ENCODE data around the gene MPC2. TPM values are rescaled to one million over a fixed set of nuclear protein-coding genes. Genes with fewer than 3 reads are reported as not detected.

The MPC2 gene
- total and polyA plus RNA-seq, 12 donors: 50.0 to 186 (median 111) TPM

DNA sequence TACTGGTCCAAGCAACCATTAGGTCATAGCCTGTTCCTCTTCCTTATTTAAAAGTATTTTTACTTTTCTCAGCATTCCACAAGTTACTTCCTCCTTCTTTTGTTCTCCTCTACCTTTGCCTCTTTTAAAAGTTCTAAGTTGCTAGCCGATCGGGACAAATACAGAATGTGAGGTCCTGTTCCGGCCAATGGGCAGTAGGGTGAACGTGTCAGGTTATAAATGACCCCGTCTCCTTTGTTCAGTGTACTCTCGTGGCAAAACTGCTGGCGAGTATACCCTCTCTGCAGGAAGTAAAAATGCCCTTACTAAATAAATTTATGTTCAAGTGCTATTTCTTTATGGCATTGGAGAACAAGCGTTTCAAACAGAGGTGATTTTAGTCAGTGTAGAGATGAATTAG, 25.5 kb downstream of the MPC2 start:
- Histone ChIP-seq H3K36me3 (replicated peaks in 1 of 2) (no peaks in the 10 kb centered on the region), H3K4me1 (replicated peaks in 1 of 2) (no peaks in the 10 kb centered on the region), H3K4me3 (no peak overlapping the region), H3K27ac (no peak overlapping the region), H3K27me3 (no peaks in the 10 kb centered on the region), H3K9me3 (replicated peaks in 1 of 3) (no peaks in the 10 kb centered on the region)
- no peak for DNase-seq
- intact Hi-C loops (cut with DNase I): no loop called here
- 74 to 82% (median 75%) methylated on average over 8 of the region's 8 CpGs for WGBS, 4 donors
- TF ChIP-seq, protein P1, sequence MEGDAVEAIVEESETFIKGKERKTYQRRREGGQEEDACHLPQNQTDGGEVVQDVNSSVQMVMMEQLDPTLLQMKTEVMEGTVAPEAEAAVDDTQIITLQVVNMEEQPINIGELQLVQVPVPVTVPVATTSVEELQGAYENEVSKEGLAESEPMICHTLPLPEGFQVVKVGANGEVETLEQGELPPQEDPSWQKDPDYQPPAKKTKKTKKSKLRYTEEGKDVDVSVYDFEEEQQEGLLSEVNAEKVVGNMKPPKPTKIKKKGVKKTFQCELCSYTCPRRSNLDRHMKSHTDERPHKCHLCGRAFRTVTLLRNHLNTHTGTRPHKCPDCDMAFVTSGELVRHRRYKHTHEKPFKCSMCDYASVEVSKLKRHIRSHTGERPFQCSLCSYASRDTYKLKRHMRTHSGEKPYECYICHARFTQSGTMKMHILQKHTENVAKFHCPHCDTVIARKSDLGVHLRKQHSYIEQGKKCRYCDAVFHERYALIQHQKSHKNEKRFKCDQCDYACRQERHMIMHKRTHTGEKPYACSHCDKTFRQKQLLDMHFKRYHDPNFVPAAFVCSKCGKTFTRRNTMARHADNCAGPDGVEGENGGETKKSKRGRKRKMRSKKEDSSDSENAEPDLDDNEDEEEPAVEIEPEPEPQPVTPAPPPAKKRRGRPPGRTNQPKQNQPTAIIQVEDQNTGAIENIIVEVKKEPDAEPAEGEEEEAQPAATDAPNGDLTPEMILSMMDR (IDR thresholded peaks at IDR 0.05): no peak
- no peak for TF ChIP-seq POLR2A (IDR thresholded peaks at IDR 0.05)

DNA sequence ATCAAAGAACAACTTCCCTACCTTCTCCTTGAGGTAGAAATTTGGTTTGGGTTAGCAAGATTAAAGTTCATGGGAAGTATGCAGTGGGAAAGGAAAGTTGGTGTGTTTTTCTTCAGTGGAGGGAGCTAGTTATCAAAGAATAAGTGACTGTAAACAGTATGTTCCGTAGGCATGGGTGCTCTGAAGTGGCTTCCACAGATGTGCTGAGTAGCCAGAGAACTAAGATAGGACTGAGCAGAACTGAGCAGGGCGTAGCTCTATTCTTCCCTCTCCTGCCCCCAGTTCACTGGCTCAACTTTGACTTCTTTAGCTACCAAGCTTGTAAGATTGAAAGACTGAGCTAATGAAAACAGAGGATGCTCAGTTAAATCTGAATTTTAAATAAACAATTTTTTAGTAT, 26.3 kb downstream of the MPC2 start:
- WGBS, 4 donors: 81 to 88% (median 87%) methylated on average over 2 of the region's 2 CpGs
- Histone ChIP-seq H3K4me1 (replicated peaks in 1 of 2) (no peaks in the 10 kb centered on the region), H3K9me3 (replicated peaks in 1 of 3) (no peaks in the 10 kb centered on the region), H3K27me3 (no peaks in the 10 kb centered on the region), H3K4me3 (no peak overlapping the region), H3K27ac (no peak overlapping the region), H3K36me3 (replicated peaks in 1 of 2) (no peaks in the 10 kb centered on the region)
- DNase-seq: no peak
- intact Hi-C loops (cut with DNase I): no loop called here
- no peak for TF ChIP-seq POLR2A (IDR thresholded peaks at IDR 0.05)
- TF ChIP-seq, protein P1 (IDR thresholded peaks at IDR 0.05): no peak

DNA sequence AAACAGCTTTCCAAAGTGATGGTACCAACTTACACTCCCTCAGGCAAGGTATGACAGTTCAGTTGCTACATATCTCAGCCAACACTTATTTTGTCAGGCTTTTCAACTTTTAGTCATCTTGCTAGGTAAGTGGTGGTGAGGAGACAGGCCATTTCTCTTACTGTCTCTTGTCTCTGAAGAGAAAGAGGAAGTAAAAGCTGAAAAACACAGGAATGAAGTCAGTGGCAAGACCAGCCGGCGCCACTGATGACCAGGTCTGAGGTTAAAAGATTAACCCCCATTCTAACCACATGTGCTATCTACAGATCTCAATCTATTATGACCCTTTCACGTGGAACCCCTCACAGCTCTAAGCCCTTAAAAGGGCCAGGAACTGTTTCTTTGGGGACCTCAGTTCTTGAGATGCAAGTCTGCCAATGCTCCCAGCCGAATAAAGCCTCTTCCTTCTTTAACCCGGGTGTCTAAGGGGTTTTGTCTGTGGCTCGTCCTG, 27.1 kb downstream of the MPC2 start:
- Histone ChIP-seq H3K4me3 (no peak overlapping the region), H3K27ac (no peak overlapping the region), H3K27me3 (no peaks in the 10 kb centered on the region), H3K9me3 (replicated peaks in 1 of 3) (no peaks in the 10 kb centered on the region), H3K36me3 (replicated peaks in 1 of 2) (no peaks in the 10 kb centered on the region), H3K4me1 (replicated peaks in 1 of 2) (no peaks in the 10 kb centered on the region)
- 85 to 91% (median 86%) methylated on average over 6 of the region's 6 CpGs for WGBS, 4 donors
- TF ChIP-seq POLR2A (IDR thresholded peaks at IDR 0.05): no peak
- TF ChIP-seq, protein P1 (IDR thresholded peaks at IDR 0.05): no peak
- intact Hi-C loops (cut with DNase I): no loop called here
- DNase-seq: no peak

DNA sequence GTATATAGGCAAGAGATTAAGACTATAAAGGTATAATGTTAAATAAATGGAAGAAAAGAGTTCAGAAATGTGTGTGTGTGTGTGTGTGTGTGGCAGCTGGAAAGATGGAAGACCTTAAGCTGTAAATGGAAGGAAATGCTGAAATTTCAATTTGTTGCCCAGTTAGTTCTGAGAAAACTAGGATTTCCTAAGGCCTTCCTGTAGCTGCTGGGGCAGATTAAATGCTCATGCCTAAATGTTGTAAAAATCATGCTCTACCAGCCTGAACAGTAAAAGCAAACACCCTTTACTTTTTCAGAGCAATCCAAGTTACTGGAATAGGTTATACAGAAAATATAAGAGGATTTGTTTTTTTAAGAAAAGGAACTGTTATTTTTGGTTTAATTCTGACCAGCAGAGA, 31.2 kb downstream of the MPC2 start:
- no peaks in the 10 kb centered on the region for H3K4me1 ChIP-seq (replicated peaks in 1 of 2)
- no peaks in the 10 kb centered on the region for H3K9me3 ChIP-seq (replicated peaks in 1 of 3)
- no peak overlapping the region for H3K4me3 ChIP-seq
- intact Hi-C loops (cut with DNase I): no loop called here
- no peaks in the 10 kb centered on the region for H3K27me3 ChIP-seq
- TF ChIP-seq, protein P1 (IDR thresholded peaks at IDR 0.05): no peak
- no peak for TF ChIP-seq POLR2A (IDR thresholded peaks at IDR 0.05)
- no peak for DNase-seq
- H3K36me3 ChIP-seq (replicated peaks in 1 of 2): no peaks in the 10 kb centered on the region
- H3K27ac ChIP-seq: no peak overlapping the region
